ENCODE measurements around the gene PXN. TPM values are rescaled to one million over a fixed set of nuclear protein-coding genes. Genes with fewer than 3 reads are reported as not detected.

PXN gene
- total RNA-seq, 1 experiment from 2014 or later = 89.9 TPM

DNA sequence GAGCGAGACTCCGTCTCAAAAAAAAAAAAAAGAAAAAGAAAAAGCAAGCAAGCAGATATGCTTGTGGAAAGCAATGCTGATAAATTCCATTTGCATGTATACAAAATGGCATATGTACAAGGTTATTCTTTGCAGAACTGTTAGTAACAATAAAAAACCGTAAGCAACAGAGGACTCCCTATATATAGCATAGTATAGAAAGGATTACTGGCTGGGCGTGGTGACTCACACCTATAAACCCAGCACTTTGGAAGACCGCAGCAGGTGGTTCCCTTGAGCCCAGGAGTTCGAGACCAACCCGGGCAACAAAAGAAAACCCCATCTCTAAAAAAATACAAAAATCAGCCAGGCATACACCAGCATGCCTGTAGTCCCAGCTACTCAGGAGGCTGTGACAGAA, 84.6 kb downstream of the PXN start:
- DNase-seq = no peak
- peaks cover 58% of the 10 kb centered on the region for H3K36me3 ChIP-seq (replicated peaks; ENCODE audit: control insufficient read depth, insufficient read depth, low read length)

DNA sequence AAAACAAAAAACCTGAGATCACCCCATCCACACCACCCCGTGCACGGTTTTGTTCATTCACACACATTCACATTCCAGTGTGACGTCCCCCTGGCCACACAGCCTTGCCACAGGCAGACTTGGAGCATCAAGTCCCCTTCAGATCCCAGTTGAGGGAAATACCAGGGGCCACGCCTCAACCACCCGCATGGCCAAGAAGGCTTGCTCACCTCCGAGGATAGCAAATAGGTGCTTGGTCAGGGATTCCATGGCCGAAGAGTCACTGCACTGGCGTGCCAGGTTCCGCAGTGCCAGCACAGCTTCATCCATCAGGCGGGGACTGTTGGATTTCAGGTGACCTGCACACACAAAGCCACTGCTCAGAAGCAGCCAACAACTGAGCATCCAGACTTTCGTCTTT, 90.0 kb downstream of the PXN start:
- Histone ChIP-seq H3K36me3 (replicated peaks; ENCODE audit: control insufficient read depth, insufficient read depth, low read length) (peaks cover 56% of the 10 kb centered on the region), H3K27me3 (ENCODE audit: control insufficient read depth, insufficient read depth, low read length) (no peaks in the 10 kb centered on the region), H3K4me3 (ENCODE audit: insufficient read depth, low read depth, low read length) (no peak overlapping the region)
- DNase-seq = no peak

More for the DNA sequence above, 84.6 kb downstream of the PXN start:
- Histone ChIP-seq H3K27me3 (ENCODE audit: control insufficient read depth, insufficient read depth, low read length) (no peaks in the 10 kb centered on the region), H3K4me3 (ENCODE audit: insufficient read depth, low read depth, low read length) (no peak overlapping the region)

DNA sequence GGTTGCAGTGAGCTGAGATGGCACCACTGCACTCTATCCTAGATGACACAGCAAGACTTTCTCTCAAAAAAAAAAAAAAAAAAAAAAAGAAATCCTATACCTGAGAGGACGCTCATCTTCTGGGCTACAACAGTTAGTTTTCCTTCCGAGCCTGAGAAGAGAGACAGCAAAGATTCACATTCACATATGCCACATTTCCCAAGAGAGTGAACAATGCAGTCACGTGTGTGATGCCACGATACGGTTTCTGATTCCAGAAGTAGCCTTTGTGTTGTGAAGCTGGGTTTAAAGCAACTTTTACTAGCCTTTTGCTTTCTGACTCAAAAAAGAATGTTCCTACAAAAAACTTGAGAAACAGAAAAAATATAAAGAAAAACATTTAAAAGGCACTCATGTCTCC, 90.5 kb downstream of the PXN start:
- Histone ChIP-seq H3K4me3 (ENCODE audit: insufficient read depth, low read depth, low read length) (no peak overlapping the region), H3K36me3 (replicated peaks; ENCODE audit: control insufficient read depth, insufficient read depth, low read length) (peaks cover 59% of the 10 kb centered on the region)
- DNase-seq = no peak

DNA sequence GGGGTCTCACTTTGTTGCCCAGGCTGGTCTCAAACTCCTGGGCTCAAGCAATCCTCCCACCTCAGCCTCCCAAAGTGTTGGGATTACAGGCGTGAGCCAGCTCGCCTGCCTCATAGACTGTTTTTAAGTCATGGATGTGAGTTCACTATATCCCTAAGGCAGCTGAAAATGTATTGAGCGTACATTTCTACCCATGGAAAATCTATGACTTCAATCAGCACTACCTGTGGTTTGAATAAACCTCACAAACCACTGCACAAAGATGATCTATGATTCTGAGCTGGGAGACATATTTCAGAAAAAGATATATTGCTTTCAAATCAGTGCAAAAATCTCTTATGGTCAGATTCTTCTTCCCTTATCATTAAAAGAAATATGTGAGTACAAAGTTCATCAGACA, 93.5 kb downstream of the PXN start:
- Histone ChIP-seq H3K36me3 (replicated peaks; ENCODE audit: control insufficient read depth, insufficient read depth, low read length) (peaks cover 55% of the 10 kb centered on the region), H3K4me3 (ENCODE audit: insufficient read depth, low read depth, low read length) (no peak overlapping the region), H3K27me3 (ENCODE audit: control insufficient read depth, insufficient read depth, low read length) (no peaks in the 10 kb centered on the region)
- no peak for DNase-seq

More for the DNA sequence above, 90.5 kb downstream of the PXN start:
- H3K27me3 ChIP-seq (ENCODE audit: control insufficient read depth, insufficient read depth, low read length) = no peaks in the 10 kb centered on the region

DNA sequence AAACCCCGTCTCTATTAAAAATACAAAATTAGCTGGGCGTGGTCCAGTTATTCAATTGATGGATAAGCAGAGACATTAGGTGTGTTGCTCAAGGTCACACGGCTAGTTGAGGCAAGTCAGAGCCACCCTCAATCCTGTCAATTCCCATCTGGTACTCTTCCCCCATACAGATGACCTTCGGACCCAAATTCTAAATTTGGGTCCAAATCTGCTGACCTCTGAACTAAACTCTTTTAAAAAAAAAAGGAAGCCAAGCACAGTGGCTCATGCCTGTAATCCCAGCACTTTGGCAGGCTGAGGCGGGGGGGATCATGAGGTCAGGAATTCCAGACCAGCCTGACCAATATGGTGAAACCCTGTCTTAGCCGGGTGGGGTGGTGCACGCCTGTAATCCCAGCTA, 94.9 kb downstream of the PXN start:
- no peak for DNase-seq
- peaks cover 46% of the 10 kb centered on the region for H3K36me3 ChIP-seq (replicated peaks; ENCODE audit: control insufficient read depth, insufficient read depth, low read length)
- H3K27me3 ChIP-seq (ENCODE audit: control insufficient read depth, insufficient read depth, low read length) = no peaks in the 10 kb centered on the region
- no peak overlapping the region for H3K4me3 ChIP-seq (ENCODE audit: insufficient read depth, low read depth, low read length)

DNA sequence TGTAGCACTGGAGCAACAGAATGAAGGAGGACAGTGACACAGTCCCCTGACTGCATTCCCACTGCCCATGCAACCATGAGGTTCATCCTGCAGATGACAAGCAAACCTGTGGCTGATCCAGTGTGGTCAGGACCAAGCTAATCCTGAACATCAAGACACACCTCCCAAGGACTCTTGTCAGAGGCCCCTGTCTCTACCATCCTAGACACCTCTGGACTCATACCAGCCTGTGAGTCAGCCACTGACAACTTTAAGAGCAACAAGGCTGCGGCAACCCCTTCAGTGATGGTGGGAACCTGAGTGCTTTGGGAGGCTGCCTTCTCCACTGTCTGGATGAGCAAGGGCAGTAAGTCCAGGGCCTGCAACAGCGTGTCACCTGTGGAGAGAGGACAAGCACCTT, 95.6 kb downstream of the PXN start:
- no peak for DNase-seq
- no peak overlapping the region for H3K4me3 ChIP-seq (ENCODE audit: insufficient read depth, low read depth, low read length)
- H3K36me3 ChIP-seq (replicated peaks; ENCODE audit: control insufficient read depth, insufficient read depth, low read length) = peaks cover 40% of the 10 kb centered on the region
- no peaks in the 10 kb centered on the region for H3K27me3 ChIP-seq (ENCODE audit: control insufficient read depth, insufficient read depth, low read length)

DNA sequence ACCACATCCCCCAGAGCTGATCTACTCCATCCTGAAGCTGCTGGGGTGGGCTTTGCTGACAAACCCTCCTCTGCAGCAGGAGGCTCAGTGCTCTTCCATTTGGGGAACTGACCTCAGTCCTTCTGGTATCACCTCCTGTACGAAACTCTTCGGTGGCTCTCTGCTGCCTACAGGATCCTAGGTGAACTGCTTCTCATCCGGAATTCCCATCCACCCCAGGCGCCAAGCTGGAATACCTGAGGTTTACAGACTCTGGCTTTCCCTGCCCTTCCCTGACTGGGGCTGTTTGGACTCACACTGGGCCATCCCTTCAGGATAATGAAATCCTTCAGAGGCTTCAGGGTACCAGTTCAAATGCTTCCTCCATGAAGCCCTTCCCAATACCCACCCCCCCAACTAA, 97.2 kb downstream of the PXN start:
- no peak for DNase-seq
- Histone ChIP-seq H3K36me3 (replicated peaks; ENCODE audit: control insufficient read depth, insufficient read depth, low read length) (peaks cover 37% of the 10 kb centered on the region), H3K27me3 (ENCODE audit: control insufficient read depth, insufficient read depth, low read length) (no peaks in the 10 kb centered on the region), H3K4me3 (ENCODE audit: insufficient read depth, low read depth, low read length) (no peak overlapping the region)

DNA sequence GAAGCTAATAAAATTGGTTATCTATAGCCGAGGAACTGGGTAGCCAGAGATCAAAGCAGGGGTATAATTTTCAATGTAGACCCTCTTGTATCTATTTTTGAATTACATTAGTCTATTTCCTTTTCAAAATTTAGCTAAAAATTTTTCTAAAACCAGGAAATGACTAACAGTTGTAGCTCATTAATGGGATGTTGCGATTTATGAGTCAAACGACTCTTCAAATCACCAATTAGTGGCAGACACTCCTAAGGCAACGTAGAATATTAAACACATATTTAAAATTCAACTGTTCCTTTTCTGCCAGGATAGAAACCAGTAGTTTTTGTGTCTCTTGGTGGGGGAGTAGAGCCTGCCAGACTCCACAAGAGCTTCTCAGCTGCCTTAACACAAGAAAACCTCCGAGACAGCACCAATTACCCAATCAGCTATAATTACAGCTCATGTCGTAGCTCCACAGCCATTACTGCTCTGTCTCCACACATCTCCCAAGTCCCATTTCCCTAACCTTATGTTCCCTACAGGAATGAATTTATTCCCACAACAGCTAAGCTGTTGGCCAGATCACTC, 97.9 kb downstream of the PXN start:
- peaks cover 38% of the 10 kb centered on the region for H3K36me3 ChIP-seq (replicated peaks; ENCODE audit: control insufficient read depth, insufficient read depth, low read length)

DNA sequence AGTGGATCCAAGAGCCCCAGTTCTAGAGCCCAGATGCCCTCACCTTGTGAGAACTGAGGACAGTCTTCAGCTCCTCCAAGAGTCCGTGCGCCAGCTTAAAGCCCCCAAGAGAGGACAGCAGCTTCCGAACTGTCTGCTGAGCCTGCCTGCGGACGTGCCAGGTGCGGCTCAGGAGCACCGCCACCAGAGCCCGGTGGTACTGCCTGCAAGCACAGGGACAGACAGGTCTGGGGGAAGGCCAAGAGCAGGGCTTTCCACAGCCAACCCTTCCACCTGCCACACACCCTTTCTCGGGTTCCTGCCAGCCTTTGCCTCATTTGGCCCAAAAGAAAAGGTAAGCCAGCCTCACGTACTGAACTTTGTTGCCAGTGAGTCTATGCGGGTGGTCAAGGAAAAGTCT, 101.2 kb downstream of the PXN start:
- no peaks in the 10 kb centered on the region for H3K27me3 ChIP-seq (ENCODE audit: control insufficient read depth, insufficient read depth, low read length)
- DNase-seq = no peak
- H3K4me3 ChIP-seq (ENCODE audit: insufficient read depth, low read depth, low read length) = no peak overlapping the region
- peaks cover 55% of the 10 kb centered on the region for H3K36me3 ChIP-seq (replicated peaks; ENCODE audit: control insufficient read depth, insufficient read depth, low read length)

More for the DNA sequence above, 97.9 kb downstream of the PXN start:
- no peak for DNase-seq
- H3K4me3 ChIP-seq (ENCODE audit: insufficient read depth, low read depth, low read length) = no peak overlapping the region
- H3K27me3 ChIP-seq (ENCODE audit: control insufficient read depth, insufficient read depth, low read length) = no peaks in the 10 kb centered on the region

DNA sequence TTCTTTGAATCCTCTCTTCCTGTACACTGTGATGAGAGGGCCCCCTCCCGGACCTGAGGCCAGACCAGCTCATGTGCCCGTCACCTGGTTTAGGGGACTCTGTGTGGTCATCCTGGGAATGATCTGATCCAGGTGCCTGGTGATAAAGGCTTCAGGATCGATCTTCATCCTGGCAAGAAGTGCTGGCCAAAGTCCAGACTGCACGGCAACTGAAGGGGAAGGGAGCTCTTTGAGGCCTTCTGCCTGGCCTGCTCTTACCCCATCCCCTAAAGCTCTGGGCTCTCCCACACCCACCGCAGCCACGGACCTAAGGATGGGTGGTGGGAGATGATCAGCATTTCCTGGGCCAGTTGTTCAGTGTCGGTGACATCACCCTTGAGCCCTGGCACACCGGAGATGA, 102.8 kb downstream of the PXN start:
- DNase-seq = no peak
- H3K27me3 ChIP-seq (ENCODE audit: control insufficient read depth, insufficient read depth, low read length) = no peaks in the 10 kb centered on the region
- H3K4me3 ChIP-seq (ENCODE audit: insufficient read depth, low read depth, low read length) = no peak overlapping the region
- peaks cover 57% of the 10 kb centered on the region for H3K36me3 ChIP-seq (replicated peaks; ENCODE audit: control insufficient read depth, insufficient read depth, low read length)

DNA sequence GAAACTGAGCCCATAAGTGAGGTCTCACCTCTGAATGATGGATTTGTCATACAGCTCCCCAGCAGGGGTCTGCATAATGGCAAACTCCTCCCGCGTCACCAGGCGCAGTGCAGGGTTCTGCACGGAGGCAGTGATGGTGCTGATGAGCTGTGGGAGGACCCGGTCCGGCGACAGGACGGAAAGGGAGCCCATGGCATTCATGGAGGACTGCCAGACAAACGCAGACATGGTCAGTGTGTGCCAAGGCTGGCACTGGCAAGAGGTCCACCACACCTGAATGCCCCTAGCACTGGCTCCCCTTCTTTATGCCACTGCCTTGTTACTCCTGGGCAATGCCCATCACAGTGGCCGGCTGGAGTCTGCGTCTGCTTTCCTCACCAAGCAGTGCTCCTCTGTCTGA, 103.7 kb downstream of the PXN start:
- no peak for DNase-seq
- Histone ChIP-seq H3K36me3 (replicated peaks; ENCODE audit: control insufficient read depth, insufficient read depth, low read length) (peaks cover 61% of the 10 kb centered on the region), H3K4me3 (ENCODE audit: insufficient read depth, low read depth, low read length) (no peak overlapping the region), H3K27me3 (ENCODE audit: control insufficient read depth, insufficient read depth, low read length) (no peaks in the 10 kb centered on the region)

Other genes starting within 250 kb of the PXN start
- 38.4 and 42.8 TPM in 2 replicates for gene RAB35, start 149.0 kb downstream of the PXN start, total RNA-seq (2014; rRNA removed; shearing (Covaris generic))
- 119 and 130 TPM in 2 replicates for gene GCN1, start 71.0 kb downstream of the PXN start, total RNA-seq (2014; rRNA removed; shearing (Covaris generic))
- gene RPLP0, start 64.6 kb downstream of the PXN start, total RNA-seq (2014; rRNA removed; shearing (Covaris generic)) = 5,486 and 6,641 TPM in 2 replicates
- under 0.01 TPM in 2 replicates for gene RNU4-2, start 26.2 kb upstream of the PXN start, total RNA-seq (2014; rRNA removed; shearing (Covaris generic))
- gene RNU4-1, start 27.5 kb upstream of the PXN start, total RNA-seq (2014; rRNA removed; shearing (Covaris generic)) = under 0.01 TPM in 2 replicates
- gene SIRT4, start 36.6 kb upstream of the PXN start, total RNA-seq (2014; rRNA removed; shearing (Covaris generic)) = 3.1 and 4.1 TPM in 2 replicates
- gene PLA2G1B, start 62.0 kb upstream of the PXN start, total RNA-seq (2014; rRNA removed; shearing (Covaris generic)) = not detected in 2 replicates
- gene MSI1, start 103.4 kb upstream of the PXN start, total RNA-seq (2014; rRNA removed; shearing (Covaris generic)) = 23.2 and 31.8 TPM in 2 replicates
- gene COX6A1, start 172.4 kb upstream of the PXN start, total RNA-seq (2014; rRNA removed; shearing (Covaris generic)) = 488 and 604 TPM in 2 replicates
- 35.2 and 37.2 TPM in 2 replicates for gene TRIAP1, start 180.7 kb upstream of the PXN start, total RNA-seq (2014; rRNA removed; shearing (Covaris generic))
- gene GATC, start 180.7 kb upstream of the PXN start, total RNA-seq (2014; rRNA removed; shearing (Covaris generic)) = 19.8 and 23.4 TPM in 2 replicates
- gene SRSF9, start 204.0 kb upstream of the PXN start, total RNA-seq (2014; rRNA removed; shearing (Covaris generic)) = 203 and 212 TPM in 2 replicates
- 215 and 313 TPM in 2 replicates for gene DYNLL1, start 230.4 kb upstream of the PXN start, total RNA-seq (2014; rRNA removed; shearing (Covaris generic))